HFFc6 (cell line): ENCODE data around the gene DNAJC18. TPM values are rescaled to one million over a fixed set of nuclear protein-coding genes. Genes with fewer than 3 reads are reported as not detected.
"Not testable (repeated sequence)": the region's sequence is repeated elsewhere in the genome, so short reads cannot be mapped to it uniquely, and the experiment has no call there.

Experiments
- DNase-seq: peaks from one replicate; pipeline ENCODE4 v3.0.0-alpha.2; 2018
- H3K27ac Mint-ChIP-seq: 2 replicates; pipeline ENCODE4 v1.8.0; 2020; ENCODE audit warnings: mild to moderate bottlenecking, mixed read lengths
- H3K27me3 Mint-ChIP-seq: 2 replicates; pipeline ENCODE4 v1.8.0; 2021; ENCODE audit warnings: mild to moderate bottlenecking, moderate library complexity, mixed read lengths; ENCODE audit not compliant: insufficient read depth
- H3K36me3 Mint-ChIP-seq: 2 replicates; pipeline ENCODE4 v1.8.0; 2021; ENCODE audit warnings: low read depth, mixed read lengths
- H3K4me1 Mint-ChIP-seq: 2 replicates; pipeline ENCODE4 v1.8.0; 2020; ENCODE audit warnings: low read depth, mixed read lengths
- H3K4me3 Mint-ChIP-seq: 2 replicates; pipeline ENCODE4 v1.8.0; 2020; ENCODE audit warnings: mild to moderate bottlenecking, moderate library complexity, mixed read lengths
- H3K9me3 Mint-ChIP-seq: 2 replicates; pipeline ENCODE4 v1.8.0; 2020; ENCODE audit warnings: mild to moderate bottlenecking, mixed read lengths
- total RNA-seq, 6 experiments: library from RNA; stranded (reverse); fragmentation: NEBNext Ultra II Directional; extraction: Animal tissue kit (Norgen Biotek cat#: 25700); gene quantifications; 2 replicates in 1 of 6; 3 replicates in 5 of 6; pipeline ENCODE4 v1.2.3, GENCODE V29; 2021
- TF ChIP-seq, protein P1 (sequence below): fragments of 200-600 bp; sonication (generic); IDR thresholded peaks from 2 replicates; pipeline ENCODE4 v1.5.0; 2021; ENCODE audit warnings: antibody characterized with exemption, mild to moderate bottlenecking

Gene DNAJC18
- total RNA-seq, 6 experiments from 2014 or later: 14.3 to 19.9 (median 18.2) TPM

GRCh38 chr5:139414581-139415130 lies 24.7 kb downstream of the DNAJC18 start:
- Mint-ChIP-seq H3K9me3 (no peaks in the 10 kb centered on the region), H3K27me3 (no peaks in the 10 kb centered on the region), H3K27ac (no peak overlapping the region), H3K4me1 (peaks cover 31% of the 10 kb centered on the region), H3K4me3 (no peak overlapping the region), H3K36me3 (peaks cover 10% of the 10 kb centered on the region; the same call in 1 of the 2 replicates)
- TF ChIP-seq, protein P1, sequence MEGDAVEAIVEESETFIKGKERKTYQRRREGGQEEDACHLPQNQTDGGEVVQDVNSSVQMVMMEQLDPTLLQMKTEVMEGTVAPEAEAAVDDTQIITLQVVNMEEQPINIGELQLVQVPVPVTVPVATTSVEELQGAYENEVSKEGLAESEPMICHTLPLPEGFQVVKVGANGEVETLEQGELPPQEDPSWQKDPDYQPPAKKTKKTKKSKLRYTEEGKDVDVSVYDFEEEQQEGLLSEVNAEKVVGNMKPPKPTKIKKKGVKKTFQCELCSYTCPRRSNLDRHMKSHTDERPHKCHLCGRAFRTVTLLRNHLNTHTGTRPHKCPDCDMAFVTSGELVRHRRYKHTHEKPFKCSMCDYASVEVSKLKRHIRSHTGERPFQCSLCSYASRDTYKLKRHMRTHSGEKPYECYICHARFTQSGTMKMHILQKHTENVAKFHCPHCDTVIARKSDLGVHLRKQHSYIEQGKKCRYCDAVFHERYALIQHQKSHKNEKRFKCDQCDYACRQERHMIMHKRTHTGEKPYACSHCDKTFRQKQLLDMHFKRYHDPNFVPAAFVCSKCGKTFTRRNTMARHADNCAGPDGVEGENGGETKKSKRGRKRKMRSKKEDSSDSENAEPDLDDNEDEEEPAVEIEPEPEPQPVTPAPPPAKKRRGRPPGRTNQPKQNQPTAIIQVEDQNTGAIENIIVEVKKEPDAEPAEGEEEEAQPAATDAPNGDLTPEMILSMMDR: no peak
- no peak for DNase-seq

DNA sequence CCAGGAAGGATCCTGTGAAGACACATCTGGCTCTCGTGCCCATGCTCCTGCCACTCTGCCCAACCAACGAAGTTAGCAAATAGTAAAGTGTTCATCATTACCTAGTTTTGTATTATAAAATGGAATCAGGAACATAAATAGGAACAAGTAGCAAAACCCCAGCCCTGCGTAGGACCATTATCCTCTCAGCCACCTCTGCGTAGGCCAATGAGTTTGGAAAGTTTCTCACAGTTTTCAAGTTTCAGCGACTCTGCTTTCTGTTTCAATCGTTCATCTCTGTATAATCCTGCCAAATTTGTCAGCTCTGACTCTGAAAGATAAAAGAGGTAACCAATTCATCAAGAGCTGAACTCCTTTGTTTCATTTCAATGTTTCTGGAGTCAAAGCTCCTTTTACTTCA lies 25.4 kb downstream of the DNAJC18 start:
- TF ChIP-seq, protein P1: no peak
- no peak for DNase-seq
- Mint-ChIP-seq H3K27me3 (no peaks in the 10 kb centered on the region), H3K27ac (no peak overlapping the region), H3K4me1 (peaks cover 32% of the 10 kb centered on the region), H3K9me3 (no peaks in the 10 kb centered on the region), H3K4me3 (no peak overlapping the region), H3K36me3 (peaks cover 10% of the 10 kb centered on the region; the same call in 1 of the 2 replicates)

DNA sequence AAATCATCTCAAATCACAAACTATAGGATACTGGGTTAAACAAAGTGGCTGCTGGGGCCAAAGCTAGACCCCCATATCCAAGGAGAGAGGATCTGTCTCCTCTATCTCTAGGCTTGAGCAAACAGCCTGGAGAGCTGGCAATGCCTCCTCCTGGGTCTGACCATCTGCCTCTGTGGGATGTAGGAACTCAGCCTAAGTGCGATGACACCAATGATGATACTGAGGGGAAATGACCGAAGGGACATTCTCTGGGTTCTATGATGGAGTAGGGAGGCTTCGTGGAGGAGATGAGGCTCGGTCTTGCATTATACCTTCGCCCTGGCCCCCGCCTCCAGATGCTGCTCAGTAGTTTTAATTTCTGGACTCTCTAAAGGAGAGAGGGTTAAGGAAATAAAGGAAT lies 26.2 kb downstream of the DNAJC18 start:
- Mint-ChIP-seq H3K27ac (no peak overlapping the region), H3K4me3 (no peak overlapping the region), H3K27me3 (no peaks in the 10 kb centered on the region), H3K4me1 (peaks cover 24% of the 10 kb centered on the region), H3K36me3 (peaks cover 5% of the 10 kb centered on the region; the same call in 1 of the 2 replicates), H3K9me3 (no peaks in the 10 kb centered on the region)
- TF ChIP-seq, protein P1: no peak
- DNase-seq: no peak

DNA sequence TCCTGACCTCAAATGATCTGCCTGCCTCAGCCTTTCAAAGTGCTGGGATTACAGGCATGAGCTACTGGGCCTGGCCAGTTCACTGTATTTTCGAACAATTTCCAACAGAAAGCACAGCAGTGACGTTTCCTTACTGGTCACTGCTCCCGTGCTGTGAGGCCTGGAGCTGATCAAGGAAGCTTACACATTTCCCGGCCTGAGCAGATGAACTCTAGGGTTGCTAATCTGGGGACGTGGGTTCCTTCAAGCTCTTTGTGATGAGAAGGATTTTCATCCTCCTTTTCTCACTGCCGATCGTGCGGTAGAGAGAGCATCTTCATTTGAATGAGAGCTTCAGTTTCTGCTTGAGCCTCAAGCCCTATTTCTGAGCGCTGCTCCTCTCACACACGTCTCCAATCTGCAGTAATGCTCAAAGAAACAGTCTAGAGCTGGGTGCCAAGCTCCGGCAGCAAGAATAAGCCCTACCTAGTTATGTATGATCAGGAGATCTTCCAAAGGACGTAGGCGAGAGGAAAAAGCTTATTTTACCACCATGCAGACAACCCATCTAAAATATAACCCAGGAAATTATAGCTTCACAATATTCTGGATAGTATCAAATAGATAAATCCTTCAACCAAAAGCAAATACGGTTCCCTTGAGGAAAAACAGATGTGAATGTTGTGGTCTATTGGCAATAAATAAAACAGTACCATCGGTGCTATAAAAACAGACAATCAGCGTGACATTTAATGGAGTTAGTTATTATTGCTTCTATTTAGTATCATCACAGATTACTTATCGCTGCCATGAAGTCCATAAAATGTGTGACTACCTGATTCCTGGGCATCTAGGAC lies 28.1 kb downstream of the DNAJC18 start:
- Mint-ChIP-seq H3K9me3 (no peaks in the 10 kb centered on the region), H3K4me3 (peak overlapping the region; percentile 39; the same call in 1 of the 2 replicates), H3K27me3 (no peaks in the 10 kb centered on the region), H3K4me1 (peaks cover 24% of the 10 kb centered on the region), H3K36me3 (peaks cover 5% of the 10 kb centered on the region; the same call in 1 of the 2 replicates), H3K27ac (peak overlapping the region; percentile 90)
- DNase-seq: peak; percentile 14
- TF ChIP-seq, protein P1: no peak

- no peak for DNase-seq
- H3K36me3 Mint-ChIP-seq: 0 out of 2 replicates have a peak, but pooled peaks cover 5% of the 10 kb centered on the region
- peak overlapping the region; percentile 90 for H3K27ac Mint-ChIP-seq
- TF ChIP-seq, protein P1: no peak
- no peak overlapping the region for H3K4me3 Mint-ChIP-seq
- peaks cover 24% of the 10 kb centered on the region for H3K4me1 Mint-ChIP-seq
- H3K9me3 Mint-ChIP-seq: no peaks in the 10 kb centered on the region
- no peaks in the 10 kb centered on the region for H3K27me3 Mint-ChIP-seq
Observed at GRCh38 chr5:139410121-139410992, 29.0 kb downstream of the DNAJC18 start.

DNA sequence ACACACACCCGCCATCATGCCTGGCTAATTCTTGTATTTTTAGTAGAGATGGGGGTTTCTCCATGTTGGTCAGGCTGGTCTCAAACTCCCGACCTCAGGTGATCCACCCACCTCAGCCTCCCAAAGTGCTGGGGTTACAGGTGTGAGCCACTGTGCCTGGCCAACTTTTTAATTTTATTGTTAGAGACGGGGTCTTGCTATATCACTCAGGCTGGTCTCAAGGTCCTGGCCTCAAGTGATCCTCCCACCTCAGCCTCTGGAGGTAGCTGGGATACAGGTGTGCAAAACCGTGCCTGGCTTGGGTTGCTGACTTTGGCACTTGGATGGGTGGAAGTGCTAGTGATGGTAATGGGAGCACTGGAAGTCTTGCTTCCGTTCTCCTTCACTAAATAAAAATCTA lies 30.2 kb downstream of the DNAJC18 start:
- H3K36me3 Mint-ChIP-seq, DNase-seq, H3K4me3 Mint-ChIP-seq, H3K27me3 Mint-ChIP-seq, H3K9me3 Mint-ChIP-seq, H3K27ac Mint-ChIP-seq: not testable (repeated sequence)
- H3K4me1 Mint-ChIP-seq: peaks cover 30% of the 10 kb centered on the region
